ENCODE results near the gene DEPDC7.
"Not testable (repeated sequence)": the region's sequence is repeated elsewhere in the genome, so short reads cannot be mapped to it uniquely, and the experiment has no call there.

Gene DEPDC7

DNA sequence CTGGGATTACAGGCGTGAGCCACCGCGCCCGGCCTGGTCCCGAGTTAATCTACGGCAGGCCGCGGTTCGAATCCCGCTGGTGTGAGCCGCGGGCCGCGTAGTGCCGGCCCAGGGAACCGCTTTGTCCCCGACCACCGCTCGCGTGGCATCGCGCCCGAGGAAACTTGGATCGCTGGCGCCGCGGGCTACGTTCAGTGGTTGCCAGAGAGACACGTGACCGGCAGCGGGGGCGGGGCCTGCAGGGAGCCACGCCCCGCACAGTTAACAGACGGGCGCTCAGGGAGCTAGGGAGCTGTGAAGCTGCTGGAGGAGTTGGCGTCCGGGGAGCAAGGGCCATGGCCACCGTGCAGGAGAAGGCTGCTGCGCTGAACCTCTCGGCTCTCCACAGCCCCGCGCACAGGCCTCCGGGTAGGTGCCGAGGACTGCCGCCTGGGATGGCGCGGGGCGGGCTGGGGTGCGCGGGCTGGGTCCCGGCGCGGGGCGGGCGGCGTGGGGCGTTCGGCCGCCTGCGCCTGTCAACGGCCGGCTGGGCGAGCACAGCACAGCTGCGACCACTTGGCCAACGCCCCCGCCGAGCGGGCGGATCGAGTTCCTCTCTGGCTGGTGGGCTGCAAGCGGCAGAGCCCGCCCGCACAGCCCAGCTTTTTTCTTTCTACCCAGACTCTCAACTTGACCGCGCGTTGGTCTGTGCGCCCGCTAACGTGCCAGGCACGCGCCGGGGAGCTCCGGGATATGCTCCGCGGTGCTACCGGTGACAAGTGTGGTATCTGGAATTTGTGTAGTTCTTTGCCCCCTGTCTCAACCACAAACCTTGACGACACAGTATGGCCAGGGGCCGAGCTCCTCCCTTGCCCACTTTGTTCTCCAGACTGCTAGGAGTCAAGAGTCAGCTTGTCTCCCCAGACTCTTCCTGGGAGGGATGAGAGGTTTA lies at the start of gene DEPDC7:
TSS of gene DEPDC7 (plus strand) at position 258 of the 931 bp plus-strand sequence. CDS start at position 336, 78 bp downstream.
- DNase-seq = peak; percentile 91 to 95

DNA sequence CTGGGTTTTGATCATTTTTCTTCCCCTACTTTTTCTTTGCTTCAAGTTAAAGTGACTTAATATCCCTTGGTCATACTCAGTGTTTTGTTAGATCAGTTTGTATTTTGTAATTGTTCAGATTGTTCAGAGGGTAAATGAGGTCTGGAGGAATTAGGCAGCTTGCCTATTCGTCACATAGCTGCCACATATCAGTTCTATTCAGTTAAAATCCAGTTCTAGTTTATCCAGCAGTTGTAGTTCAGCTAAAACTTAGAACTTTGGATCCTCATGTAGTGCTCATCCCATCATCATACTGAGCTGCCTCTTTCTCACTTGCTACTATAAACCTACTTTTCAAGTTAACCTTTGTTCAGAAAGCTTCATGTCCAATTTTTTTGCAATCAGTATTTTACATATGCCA lies 47.1 kb upstream of the DEPDC7 start:
- DNase-seq = no peak

DNA sequence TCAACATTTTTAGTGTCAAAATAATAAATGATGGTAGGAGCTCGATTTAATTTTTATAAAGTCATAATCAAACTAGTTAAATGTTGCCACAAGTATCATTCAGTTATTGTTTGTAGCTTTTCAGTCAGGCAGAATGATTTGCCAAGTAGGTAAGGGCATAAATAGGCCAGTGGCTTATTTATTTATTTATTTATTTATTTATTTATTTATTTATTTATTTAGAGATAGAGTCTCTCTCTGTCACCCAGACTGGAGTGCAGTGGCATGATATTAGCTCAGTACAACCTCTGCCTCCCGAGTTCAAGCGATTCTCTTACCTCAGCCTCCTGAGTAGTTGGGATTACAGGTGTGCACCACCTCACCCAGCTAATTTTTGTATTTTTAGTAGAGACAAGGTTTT lies 43.4 kb upstream of the DEPDC7 start:
- DNase-seq = not testable (repeated sequence)

DNA sequence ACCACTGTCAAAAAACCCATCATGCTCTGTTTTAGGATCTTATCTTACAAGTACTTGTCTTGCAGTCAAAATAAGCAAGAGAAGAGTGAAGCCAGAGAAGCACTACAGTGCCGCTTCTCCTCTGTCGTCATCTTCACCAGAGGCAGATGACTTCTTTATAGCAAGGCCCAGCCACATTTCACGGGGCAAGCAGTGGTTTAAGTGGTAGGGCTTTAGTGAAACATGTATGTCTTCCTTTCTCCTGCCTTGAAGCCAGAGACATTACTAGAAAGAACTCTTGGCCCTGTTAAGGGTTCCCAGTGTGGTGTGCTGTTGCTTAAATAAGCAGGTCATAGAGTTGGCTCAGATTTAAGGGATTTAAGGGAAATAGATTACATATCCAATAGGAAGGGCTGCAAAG lies 42.9 kb upstream of the DEPDC7 start:
- no peak for DNase-seq

DNA sequence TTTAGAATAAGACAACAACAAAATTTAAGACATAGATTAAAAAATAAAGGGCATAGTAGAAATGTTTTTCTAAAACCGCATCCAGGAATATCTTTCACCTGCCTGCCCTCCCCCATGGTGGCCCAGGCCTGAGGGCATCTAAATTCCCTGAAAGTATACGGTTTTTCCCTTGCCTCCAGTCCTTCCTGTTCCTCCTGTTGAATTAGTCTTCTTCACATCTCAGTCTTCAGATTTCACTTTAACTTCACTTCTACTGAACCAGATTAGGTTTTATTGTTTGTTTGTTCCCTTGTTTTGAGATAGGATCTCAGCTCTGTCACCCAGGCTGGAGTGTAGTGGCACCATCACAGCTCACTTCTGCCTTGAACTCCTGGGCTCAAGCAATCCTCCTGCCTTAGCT lies 33.1 kb upstream of the DEPDC7 start:
- no peak for DNase-seq

DNA sequence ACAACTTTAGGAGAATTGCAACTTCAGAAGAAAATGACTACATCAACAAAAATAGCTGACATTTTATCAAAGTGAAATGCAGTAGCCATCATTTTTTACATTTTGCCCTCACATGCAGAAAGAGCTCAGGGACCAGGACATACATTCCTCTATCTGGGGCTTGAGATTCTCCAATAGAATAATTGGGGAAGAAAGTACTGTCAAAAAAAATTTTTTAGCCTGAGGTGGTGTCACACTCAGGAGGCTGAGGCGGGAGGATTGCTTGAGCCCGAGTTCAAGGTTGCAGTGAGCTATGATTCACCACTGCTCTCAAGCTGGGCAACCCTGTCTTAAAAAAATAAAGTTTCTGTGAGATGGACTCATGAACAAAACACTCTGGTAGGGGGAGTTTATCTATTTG lies 32.2 kb upstream of the DEPDC7 start:
- no peak for DNase-seq

DNA sequence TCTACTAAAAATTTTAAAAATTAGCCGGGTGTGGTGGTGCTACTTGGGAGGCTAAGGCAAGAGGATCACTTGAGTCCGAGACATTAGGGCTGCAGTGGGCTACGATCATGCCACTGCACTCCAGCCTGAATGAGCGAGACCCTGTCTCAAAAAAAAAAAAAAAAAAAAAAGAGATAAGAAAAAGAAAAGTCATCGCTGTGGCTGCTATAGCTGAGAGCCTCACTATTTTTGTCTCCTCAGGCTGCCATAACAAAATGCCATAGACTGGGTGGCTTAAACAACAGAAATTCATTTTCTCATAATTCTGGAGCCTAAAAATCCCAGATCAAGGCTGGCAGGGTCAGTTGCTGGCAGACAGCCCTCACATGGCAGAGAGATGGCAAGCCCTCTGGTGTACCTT lies 30.1 kb upstream of the DEPDC7 start:
- DNase-seq = no peak

DNA sequence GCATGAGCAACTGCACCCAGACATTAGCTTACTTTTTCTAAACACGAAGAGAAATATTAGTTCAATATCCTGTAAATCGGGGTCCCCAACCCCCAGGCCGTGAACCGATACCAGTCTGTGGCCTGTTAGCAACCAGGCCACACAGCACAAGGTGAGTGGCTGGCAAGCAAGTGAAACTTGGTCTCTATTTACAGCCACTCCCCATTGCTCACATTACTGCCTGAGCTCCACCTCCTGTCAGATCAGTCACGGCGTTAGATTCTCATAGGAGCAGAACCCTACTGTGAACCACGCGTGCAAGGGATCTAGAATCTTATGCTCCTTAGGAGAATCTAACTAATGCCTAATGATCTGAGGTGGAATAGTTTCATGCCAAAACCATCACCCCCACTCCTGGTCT lies 27.8 kb upstream of the DEPDC7 start:
- DNase-seq = no peak

DNA sequence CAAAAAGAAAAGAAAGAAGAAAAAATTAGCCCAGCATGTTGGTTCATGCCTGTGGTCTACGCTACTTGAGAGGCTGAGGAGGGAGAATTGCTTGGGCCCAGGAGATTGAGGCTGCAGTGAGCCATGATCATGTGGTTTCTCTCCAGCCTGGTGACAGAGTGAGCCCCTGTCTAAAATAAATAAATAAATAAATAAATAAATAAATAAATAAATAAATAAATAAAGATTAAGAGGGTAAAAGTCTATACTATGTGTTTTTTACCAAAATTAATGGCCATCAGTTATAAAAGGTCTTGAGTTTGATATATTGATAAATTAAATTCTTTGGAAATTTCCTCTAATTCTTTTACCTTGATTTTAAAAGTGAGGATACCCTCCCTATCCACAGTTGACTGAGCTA lies 25.2 kb upstream of the DEPDC7 start:
- no peak for DNase-seq

DNA sequence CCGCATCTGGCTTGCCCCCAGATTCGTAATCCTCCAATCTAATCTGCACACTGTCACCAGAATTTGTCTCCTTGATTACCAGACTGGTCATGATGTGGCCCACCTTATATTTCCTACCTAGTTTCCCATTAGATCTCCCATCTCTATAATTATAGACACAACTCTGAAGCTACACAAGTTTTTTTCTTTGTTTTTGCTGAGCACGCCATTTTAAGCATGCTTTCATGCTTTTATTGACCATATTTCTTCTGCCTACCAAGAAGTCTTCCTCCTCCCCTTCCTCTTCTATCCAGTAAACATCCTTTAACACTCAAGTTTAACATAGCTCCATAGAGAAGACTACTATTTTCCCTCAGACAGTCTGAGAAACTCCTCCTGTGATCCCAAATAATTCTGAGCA lies 24.3 kb upstream of the DEPDC7 start:
- DNase-seq = no peak

DNA sequence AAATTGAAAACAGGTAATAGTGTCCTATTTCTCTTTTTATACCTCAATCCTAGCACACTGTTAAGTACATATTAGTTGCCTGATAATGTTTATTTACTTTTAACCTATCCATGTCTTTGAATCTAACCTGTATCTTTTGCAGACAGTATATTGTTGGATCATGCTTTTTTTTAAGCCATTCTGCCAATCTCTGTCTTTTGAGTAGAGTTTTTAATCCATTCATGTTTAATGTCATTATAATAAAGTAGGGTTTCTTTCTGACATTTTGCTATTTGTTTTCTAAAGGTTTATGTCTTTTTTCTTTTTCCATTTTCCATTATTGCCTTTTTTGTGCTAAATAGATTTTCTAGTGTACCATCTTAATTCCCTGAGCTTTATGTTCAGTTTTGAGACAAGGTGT lies 23.8 kb upstream of the DEPDC7 start:
- DNase-seq = no peak

DNA sequence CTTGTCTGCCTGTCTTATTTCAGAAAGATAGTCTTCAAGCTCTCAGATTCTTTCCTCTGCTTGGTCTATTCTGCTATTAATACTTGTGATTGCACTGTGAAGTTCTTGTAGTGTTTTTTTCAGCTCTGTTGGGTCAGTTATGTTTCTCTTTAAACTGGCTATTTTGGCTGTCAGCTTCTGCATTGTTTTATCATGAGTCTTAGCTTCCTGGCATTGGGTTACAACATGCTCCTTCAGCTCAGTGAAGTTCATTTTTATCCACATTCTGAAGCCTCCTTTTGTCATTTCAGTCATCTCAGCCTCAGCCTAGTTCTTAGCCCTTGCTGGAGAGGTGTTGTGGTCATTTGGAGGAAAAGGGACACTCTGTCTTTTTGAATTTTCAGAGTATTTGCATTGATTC lies 15.5 kb upstream of the DEPDC7 start:
- DNase-seq = no peak

DNA sequence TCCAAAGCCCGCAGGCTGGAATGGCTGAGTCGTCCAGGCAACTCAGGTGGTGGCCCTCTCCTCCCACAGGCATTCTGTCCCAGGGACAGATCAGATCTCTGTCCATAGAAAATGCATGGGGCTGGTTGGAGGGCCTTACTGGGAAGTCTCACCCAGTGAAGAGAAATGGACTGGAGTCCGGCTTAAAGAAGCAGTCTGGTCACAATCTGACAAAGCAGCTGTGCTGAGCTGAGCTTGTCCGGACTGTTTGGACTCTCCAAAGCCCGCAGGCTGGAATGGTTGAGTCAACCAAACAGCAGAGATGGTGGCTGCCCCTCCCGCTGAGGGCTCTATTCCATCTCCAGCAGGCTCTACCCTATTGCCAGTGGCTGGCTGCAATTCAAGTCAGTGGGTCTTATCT lies 14.4 kb upstream of the DEPDC7 start:
- no peak for DNase-seq

DNA sequence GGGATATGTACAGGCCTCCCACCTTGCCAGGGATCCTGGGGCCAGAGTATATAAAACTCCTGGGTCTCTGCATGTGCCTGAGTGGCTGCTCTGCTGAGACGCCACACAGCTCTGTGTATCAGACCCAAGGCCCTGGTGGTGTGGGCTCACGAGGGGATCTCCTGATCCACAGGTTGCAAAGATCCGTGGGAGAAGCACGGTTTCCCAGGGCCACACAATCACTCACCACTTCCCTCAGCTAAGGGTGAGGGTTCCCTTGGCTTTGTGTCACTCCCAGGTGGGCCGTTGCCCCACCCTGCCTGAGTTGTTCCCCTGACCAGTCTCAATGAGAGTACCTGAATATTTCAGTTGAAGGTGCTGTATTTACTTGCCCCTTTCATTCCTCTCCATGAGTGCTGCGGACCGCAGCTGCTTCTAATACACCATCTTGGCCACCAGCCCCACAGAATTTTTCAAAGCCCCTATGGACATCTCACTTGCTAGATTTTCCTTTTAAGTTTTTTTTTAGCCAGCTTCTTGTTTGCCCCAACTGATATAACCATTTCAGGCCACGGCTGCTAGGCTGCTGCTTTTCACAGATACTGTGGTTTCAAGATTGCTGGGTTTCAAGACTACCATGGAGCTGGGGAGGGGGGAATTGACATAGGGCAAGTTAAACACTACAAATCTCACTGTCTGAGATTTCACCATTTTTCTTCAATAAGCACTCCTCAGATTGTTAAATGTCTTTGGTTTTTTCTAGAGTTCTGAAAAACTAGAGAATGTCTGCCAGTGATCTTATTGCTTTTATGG lies 13.7 kb upstream of the DEPDC7 start:
- no peak for DNase-seq

DNA sequence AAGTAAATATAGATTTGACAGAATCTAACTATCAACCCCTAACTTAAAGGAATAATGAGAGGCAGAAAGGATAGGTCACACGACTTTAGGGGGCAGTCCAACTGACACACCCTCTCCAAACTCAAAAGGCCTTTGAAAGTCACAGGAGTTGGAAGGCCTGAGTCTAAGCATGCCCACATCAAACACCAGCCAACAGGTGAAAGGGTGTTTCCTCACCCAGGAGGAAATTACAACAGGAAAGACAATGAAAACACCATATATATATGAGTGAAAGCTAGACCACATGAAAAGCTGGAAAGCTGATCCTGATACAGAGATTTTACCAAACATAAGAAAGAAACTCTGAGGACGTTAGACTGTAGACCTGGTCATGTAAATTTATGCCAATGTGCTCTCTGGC lies 10.5 kb upstream of the DEPDC7 start:
- no peak for DNase-seq

DNA sequence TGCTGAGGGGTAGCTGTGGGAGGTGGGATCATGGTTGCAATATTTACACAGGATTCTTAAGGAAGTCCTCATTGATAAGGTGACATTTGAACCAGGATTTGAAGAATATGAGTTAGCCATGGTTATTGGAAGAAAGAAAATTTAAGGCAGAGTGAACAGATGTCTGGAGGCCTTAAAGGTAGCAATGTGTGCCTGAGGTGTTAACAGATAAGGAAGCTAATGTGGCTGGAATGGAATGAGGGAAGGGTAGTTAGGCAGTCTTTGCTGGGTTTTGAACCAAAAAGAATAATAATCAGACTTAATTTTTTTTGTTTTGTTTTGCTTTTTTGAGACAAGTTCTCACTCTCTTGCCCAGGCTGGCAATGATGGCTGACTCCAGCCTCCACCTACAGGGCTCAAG lies 9.7 kb upstream of the DEPDC7 start:
- no peak for DNase-seq

DNA sequence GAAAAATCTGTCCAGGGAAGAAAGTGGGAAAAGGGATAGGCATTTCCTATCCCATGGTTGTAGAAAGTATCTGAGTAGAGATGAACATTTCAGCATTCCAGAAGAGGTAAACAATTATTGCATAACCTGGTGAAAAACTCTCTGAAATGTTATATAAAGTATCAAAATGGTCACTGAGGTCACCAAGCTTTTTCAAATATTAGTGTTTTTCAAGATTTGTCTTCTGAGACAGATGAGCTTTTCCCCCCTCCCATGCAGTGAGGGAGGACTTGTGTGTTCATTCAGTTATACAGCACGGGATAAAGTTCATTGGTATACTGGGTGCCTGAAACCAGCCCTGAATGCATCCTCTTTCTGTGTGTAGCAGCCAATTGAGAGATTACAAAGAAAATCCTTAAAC lies 1.9 kb upstream of the DEPDC7 start:
- no peak for DNase-seq

DNA sequence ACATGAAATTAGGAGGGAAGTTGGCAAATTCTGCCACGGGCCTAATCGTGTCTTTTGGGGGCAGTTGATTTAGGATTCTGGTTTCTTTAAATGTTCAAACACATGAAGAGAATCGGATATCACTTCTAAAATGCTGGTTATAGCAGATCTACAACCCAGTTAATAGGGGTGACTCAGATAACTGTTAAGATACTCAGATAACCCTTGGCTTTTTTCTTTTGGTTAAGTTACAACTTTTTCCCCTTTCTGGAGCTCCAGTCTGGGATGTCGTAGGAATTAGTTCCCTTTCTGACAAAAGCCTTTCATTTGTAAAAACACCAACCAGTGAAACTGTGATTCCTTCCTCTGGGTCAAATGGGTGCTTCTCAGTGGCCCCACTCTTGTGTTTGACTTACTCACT lies 976 bp downstream of the DEPDC7 start:
- DNase-seq = no peak

DNA sequence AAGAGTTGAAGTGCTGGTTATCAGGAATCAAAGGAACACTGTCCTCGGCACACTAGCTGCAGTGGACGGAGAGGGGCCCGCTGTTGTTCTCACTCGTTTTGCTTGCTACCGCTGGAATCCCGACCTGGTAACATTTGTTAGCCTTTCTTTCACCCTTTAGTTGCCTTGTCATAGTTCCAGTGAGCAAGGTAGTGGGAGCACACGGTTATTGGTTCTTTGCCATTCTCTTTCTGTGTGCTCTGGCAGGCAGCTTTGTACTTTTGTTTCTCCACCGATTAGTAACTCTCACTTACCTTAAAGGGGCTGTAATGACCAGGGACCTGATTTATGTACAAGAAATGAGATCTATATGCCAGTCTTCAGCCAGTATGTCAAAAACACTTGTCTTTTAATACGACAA lies 1.8 kb downstream of the DEPDC7 start:
- no peak for DNase-seq

DNA sequence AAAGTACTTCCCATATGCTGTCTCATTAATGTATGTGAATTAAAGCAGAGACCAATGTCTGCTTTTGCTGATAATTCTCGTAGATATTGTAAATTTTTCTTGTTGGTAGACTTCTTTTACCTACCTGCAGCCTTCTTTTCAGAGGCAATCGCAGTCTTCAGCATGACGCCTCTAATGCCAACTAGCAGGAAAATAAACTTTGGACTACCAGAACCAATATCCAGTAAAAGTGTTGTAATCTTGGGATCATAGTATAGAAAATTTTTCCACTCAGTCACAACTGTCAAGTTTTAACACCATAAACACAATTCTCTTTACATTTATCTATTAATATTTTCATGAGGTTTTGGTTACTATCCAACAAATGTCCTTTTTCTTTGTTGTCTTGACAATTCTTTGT lies 2.3 kb downstream of the DEPDC7 start:
- no peak for DNase-seq

DNA sequence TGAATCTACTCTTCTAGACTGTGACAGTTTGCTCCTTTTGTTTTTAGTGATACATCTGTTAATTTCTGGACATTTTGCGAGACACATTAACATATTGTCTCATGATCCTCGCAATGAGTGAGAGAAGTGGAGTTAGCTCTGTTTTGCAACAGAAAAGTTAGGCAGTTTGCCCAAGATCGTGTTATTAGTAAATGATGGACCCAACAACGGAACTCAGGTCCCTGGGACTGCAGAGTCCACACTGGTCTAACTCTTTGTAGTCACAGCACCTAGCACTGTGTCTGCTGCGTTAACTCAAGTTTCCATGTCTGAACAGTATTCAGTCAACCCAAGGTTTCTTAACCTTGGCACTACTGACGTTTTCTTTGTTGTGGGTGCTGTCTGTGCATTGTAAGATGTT lies 3.2 kb downstream of the DEPDC7 start:
- DNase-seq = no peak

DNA sequence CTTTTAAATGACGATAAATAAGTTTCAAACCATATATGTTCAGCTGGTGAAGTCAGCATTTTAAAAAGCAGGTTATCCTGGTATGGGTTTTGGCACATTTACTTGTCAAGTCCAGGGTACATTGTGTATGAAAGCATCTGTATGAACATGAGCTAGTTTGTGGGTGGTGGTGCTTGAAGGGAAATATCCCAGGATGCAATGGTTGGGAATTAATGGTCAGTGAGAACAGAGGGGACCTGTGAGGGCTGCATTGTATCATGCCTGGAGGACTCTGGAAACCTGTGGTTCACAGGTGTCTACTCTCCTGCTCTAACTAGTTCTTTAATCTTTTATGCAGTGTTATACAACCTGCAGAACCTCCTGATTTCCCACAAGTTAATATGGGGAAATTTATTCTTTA lies 5.8 kb downstream of the DEPDC7 start:
- no peak for DNase-seq

DNA sequence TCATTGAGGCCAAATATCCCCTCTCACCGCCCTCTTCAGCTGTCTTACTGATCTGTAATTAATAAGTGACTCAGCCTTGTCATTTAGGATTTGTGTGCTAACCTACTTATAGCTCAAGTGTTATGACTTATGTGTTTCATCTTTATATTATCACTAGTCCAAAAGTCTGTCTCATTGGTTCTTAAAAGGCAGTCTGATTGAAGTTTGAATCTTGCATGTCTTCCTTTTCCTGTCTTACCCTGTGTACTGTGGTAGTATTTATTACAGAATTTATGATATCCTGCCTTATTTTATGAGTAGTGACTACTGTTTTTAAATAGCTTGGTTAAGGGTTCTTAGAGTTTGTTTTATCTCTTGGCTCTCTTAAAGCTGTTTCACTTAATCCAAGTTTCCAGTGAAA lies 6.3 kb downstream of the DEPDC7 start:
- DNase-seq = no peak

DNA sequence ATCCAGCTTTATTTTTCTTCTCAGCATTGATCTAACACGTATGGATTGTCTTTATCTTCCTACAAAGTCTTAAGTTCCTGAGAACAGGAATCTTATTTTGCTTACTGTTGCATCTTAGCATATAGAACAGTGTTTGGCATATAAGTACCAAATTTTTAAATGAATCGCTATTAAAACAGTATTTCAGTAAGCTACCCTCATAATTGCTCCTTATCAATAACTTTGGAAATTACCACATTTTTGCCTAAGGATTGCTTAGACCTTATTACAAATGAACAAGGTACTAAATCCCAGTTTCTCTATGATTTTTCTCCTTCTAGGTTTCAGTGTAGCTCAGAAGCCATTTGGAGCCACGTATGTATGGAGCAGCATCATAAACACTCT lies 9.7 kb downstream of the DEPDC7 start:
- no peak for DNase-seq

All from NCI-H187 (cell line).